Suprapubic skin (tissue), 3 donors: ENCODE data around the gene HABP4.

Experiments used
- CTCF ChIP-seq, 2 donors: fragments of 200-600 bp in 1 of 2; fragments of 450-650 bp in 1 of 2; sonication (generic) in 1 of 2; IDR thresholded peaks; one replicate each; pipeline ENCODE4 v1.5.1; 2016 to 2019; ENCODE audit warnings: antibody characterized with exemption in 2 of 2, mild to moderate bottlenecking in 1 of 2, moderate library complexity in 1 of 2
- EP300 ChIP-seq: sonication (generic); formaldehyde crosslinking; IDR thresholded peaks from one replicate; pipeline ENCODE4 v1.6.1; 2017; ENCODE audit warnings: antibody characterized with exemption

GRCh38 chr9:96491880-96492525, 42.0 kb downstream of the HABP4 start:
- TF ChIP-seq CTCF (IDR thresholded peaks at IDR 0.05) = no peak
- no peak for TF ChIP-seq EP300
